OCI-LY1 (cell line): ENCODE measurements around the gene RAB24.

Experiments used
- H2AFZ ChIP-seq: fragments of 200-600 bp; sonication (generic), shearing (Covaris generic); 2 replicates; pipeline ENCODE4 v1.6.0; 2014; ENCODE audit warnings: antibody characterized with exemption, mild to moderate bottlenecking, low read length
- H3F3A ChIP-seq: fragments of 200-600 bp; sonication (generic), shearing (Covaris generic); 2 replicates; pipeline ENCODE4 v1.6.0; 2014; ENCODE audit warnings: mild to moderate bottlenecking, antibody characterized with exemption, low read length, moderate library complexity; ENCODE audit not compliant: insufficient read depth
- H3K27ac ChIP-seq: fragments of 200-600 bp; sonication (generic); 2 replicates; pipeline ENCODE4 v1.5.1; 2014; ENCODE audit warnings: low read length, mixed run types, mild to moderate bottlenecking, low read depth; ENCODE audit not compliant: poor library complexity, severe bottlenecking
- H3K27me3 ChIP-seq: fragments of 200-600 bp; sonication (generic); 2 replicates; pipeline ENCODE4 v1.6.0; 2014; ENCODE audit warnings: antibody characterized with exemption, mild to moderate bottlenecking, low read length, moderate library complexity; ENCODE audit not compliant: insufficient read depth
- H3K36me3 ChIP-seq: fragments of 200-600 bp; sonication (generic); 2 replicates; pipeline ENCODE4 v1.6.1; 2014; ENCODE audit warnings: mild to moderate bottlenecking, antibody characterized with exemption, low read length, moderate library complexity, mixed read lengths; ENCODE audit not compliant: insufficient read depth
- H3K4me1 ChIP-seq: fragments of 200-600 bp; sonication (generic); 2 replicates; pipeline ENCODE4 v1.5.1; 2014; ENCODE audit warnings: mild to moderate bottlenecking, low read length, moderate library complexity; ENCODE audit not compliant: insufficient read depth, severe bottlenecking
- H3K4me2 ChIP-seq: fragments of 200-600 bp; sonication (generic), shearing (Covaris generic); 2 replicates; pipeline ENCODE4 v1.6.1; 2014; ENCODE audit warnings: low read length
- H3K4me3 ChIP-seq: fragments of 200-600 bp; sonication (generic); 2 replicates; pipeline ENCODE4 v1.5.1; 2014; ENCODE audit warnings: low read length, low read depth, mild to moderate bottlenecking, mixed read lengths; ENCODE audit not compliant: poor library complexity, severe bottlenecking
- H3K79me2 ChIP-seq: fragments of 200-600 bp; shearing (Covaris generic); 2 replicates; pipeline ENCODE4 v1.6.1; 2016; ENCODE audit warnings: mixed run types, low read length, mixed read lengths; ENCODE audit not compliant: insufficient read depth
- H3K9ac ChIP-seq: fragments of 200-600 bp; sonication (generic), shearing (Covaris generic); 2 replicates; pipeline ENCODE4 v1.6.1; 2014; ENCODE audit warnings: mild to moderate bottlenecking, low read length, mixed read lengths
- H3K9me2 ChIP-seq: fragments of 200-600 bp; sonication (generic), shearing (Covaris generic); 2 replicates; pipeline ENCODE4 v1.6.1; 2014; ENCODE audit warnings: low read depth, mild to moderate bottlenecking, low read length, mixed read lengths
- H3K9me3 ChIP-seq: fragments of 200-600 bp; shearing (Covaris generic); 2 replicates; pipeline ENCODE4 v1.6.1; 2014; ENCODE audit warnings: low read length, mixed read lengths
- H4K20me1 ChIP-seq: fragments of 200-600 bp; sonication (generic), shearing (Covaris generic); 2 replicates; pipeline ENCODE4 v1.6.0; 2016; ENCODE audit warnings: mild to moderate bottlenecking, low read length; ENCODE audit not compliant: insufficient read depth
- EZH2 ChIP-seq: fragments of 200-600 bp; sonication (generic), shearing (Covaris generic); IDR thresholded peaks from 2 replicates; pipeline ENCODE4 v1.8.0; 2017; ENCODE audit warnings: borderline replicate concordance, mixed run types, mild to moderate bottlenecking, antibody characterized with exemption, low read length, moderate library complexity, mixed read lengths
- TF ChIP-seq, protein P1 (sequence below): fragments of 200-600 bp; sonication (generic), shearing (Covaris generic); IDR thresholded peaks from 2 replicates; pipeline ENCODE4 v1.5.1; 2017; ENCODE audit warnings: mild to moderate bottlenecking, antibody characterized with exemption, low read length, moderate library complexity, mixed read lengths

Gene RAB24

DNA sequence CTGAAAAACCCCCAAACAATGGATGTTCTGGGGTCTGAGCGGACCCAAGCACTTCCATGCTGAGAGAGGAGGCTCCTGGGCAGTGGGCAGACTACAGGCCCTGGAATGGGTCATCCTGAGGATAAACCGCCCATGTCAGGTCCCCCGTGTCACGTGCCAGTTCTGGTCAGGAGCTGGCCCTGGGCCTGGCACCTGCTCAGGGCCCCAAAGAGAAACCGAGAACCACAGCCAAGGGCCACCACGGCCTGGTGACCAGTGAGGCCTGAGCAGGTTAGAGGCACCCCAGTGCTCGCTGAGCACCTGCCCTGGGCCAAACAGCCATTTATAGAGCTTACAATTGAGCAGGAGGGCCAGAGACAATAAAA is 32.2 kb upstream of the RAB24 start:
- no peak overlapping the region for H3K9ac ChIP-seq
- no peak overlapping the region for H3K27ac ChIP-seq
- H3K36me3 ChIP-seq: peaks cover 94% of the 10 kb centered on the region

DNA sequence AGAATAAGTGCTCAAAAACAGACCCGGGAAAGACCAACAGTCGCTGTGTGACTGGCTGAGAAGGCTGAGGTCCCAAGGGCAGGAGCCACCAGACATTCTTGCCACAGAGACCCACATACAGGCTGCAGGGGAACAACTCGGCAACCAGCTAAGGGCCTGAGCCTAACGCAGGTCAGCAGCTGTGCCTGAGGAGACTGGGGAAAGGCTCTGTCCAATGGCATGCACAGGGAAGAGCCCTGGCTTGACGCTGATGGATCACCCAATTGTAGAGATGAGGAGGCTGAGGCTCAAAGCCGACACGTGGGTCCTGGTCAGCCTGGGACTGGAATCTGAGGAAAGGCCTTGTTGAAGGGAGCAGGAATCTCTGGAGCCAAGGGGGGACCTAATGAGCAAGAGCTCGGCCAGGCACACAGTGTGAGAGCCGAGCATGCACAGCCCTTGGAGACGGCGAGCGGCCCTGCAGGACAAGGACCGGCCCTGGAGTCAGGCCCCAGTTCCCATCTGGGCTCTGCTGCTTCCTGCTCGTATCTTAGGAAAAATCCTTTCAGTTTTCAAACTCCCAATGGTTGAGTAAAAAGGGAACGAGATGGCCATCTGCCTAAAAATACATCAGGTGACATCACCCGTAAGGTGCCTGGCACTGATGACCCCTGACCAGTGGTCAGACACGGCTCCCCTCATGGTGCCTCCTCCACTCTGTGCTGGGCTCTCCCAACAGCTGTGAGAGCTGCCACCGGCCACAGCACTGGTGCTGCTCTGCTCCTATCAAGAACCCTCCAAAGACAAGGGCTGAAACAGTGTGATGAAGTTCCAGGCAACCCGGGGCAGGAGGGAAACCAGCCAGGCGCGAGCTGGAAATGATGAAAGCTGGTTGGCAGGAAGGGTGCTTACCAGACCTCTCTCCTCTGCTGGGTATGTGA is 31.5 kb upstream of the RAB24 start:
- H4K20me1 ChIP-seq: no peaks in the 10 kb centered on the region
- H3K27me3 ChIP-seq: no peaks in the 10 kb centered on the region
- H3F3A ChIP-seq: no peaks in the 10 kb centered on the region
- H3K4me3 ChIP-seq: no peak overlapping the region
- no peak overlapping the region for H3K27ac ChIP-seq
- H3K9ac ChIP-seq: no peak overlapping the region
- TF ChIP-seq, protein P1, sequence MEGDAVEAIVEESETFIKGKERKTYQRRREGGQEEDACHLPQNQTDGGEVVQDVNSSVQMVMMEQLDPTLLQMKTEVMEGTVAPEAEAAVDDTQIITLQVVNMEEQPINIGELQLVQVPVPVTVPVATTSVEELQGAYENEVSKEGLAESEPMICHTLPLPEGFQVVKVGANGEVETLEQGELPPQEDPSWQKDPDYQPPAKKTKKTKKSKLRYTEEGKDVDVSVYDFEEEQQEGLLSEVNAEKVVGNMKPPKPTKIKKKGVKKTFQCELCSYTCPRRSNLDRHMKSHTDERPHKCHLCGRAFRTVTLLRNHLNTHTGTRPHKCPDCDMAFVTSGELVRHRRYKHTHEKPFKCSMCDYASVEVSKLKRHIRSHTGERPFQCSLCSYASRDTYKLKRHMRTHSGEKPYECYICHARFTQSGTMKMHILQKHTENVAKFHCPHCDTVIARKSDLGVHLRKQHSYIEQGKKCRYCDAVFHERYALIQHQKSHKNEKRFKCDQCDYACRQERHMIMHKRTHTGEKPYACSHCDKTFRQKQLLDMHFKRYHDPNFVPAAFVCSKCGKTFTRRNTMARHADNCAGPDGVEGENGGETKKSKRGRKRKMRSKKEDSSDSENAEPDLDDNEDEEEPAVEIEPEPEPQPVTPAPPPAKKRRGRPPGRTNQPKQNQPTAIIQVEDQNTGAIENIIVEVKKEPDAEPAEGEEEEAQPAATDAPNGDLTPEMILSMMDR: no peak
- TF ChIP-seq EZH2: no peak
- H3K4me1 ChIP-seq: no peaks in the 10 kb centered on the region
- no peak overlapping the region for H3K4me2 ChIP-seq
- no peak overlapping the region for H2AFZ ChIP-seq
- peaks cover 93% of the 10 kb centered on the region for H3K36me3 ChIP-seq
- peaks cover 7% of the 10 kb centered on the region; the same call in 1 of the 2 replicates for H3K79me2 ChIP-seq
- no peaks in the 10 kb centered on the region for H3K9me2 ChIP-seq
- H3K9me3 ChIP-seq: no peaks in the 10 kb centered on the region

More for the DNA sequence above, 32.2 kb upstream of the RAB24 start:
- Histone ChIP-seq H3K79me2 (peaks cover 7% of the 10 kb centered on the region; the same call in 1 of the 2 replicates), H3K27me3 (no peaks in the 10 kb centered on the region), H3K4me3 (no peak overlapping the region), H3K9me2 (no peaks in the 10 kb centered on the region), H3K4me2 (no peak overlapping the region), H3K4me1 (no peaks in the 10 kb centered on the region), H3F3A (no peaks in the 10 kb centered on the region), H3K9me3 (no peaks in the 10 kb centered on the region), H4K20me1 (no peaks in the 10 kb centered on the region), H2AFZ (no peak overlapping the region)
- no peak for TF ChIP-seq EZH2
- TF ChIP-seq, protein P1: no peak

DNA sequence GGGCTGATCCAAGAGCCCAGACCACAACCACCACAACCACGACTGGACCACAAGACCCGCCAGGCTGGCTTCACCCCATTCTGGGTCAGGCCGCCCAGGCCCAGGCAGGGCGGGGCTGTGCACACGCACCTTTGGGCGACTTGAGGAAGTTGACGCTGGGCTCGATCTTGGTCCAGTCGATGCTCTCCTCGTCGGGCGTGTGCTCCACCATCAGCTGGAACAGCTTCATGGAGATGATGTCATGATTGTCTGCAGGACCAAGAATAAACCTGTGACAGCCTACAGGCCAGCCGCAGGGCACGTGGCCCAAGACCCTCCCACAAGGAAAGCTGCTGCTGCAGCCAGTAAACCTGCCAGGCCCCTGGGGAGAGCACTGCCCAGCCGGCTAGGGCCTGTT is 30.6 kb upstream of the RAB24 start:
- TF ChIP-seq, protein P1: no peak
- TF ChIP-seq EZH2: no peak
- no peak overlapping the region for H3K9ac ChIP-seq
- H3F3A ChIP-seq: no peaks in the 10 kb centered on the region
- no peak overlapping the region for H3K27ac ChIP-seq
- H3K4me3 ChIP-seq: no peak overlapping the region
- H3K9me2 ChIP-seq: no peaks in the 10 kb centered on the region
- no peaks in the 10 kb centered on the region for H3K4me1 ChIP-seq
- H4K20me1 ChIP-seq: no peaks in the 10 kb centered on the region
- H3K79me2 ChIP-seq: 0 out of 2 replicates have a peak, but pooled peaks cover under 1% of the 10 kb centered on the region
- H3K4me2 ChIP-seq: no peak overlapping the region
- H3K9me3 ChIP-seq: no peaks in the 10 kb centered on the region
- H2AFZ ChIP-seq: no peak overlapping the region
- no peaks in the 10 kb centered on the region for H3K27me3 ChIP-seq
- H3K36me3 ChIP-seq: peaks cover 85% of the 10 kb centered on the region
